Endothelial cell of umbilical vein (primary cell): ENCODE results near the gene RTP3. TPM values are rescaled to one million over a fixed set of nuclear protein-coding genes. Genes with fewer than 3 reads are reported as not detected.

Experiments used
- BruUV-seq: library from RNA; stranded (reverse); fragments of 400-500 nt; replicated peaks from 2 replicates; lab custom pipeline; 2021; lab: Mats Ljungman, UMichigan
- CTCF ChIA-PET: fragments of 300-600, 350-600 bp; sonication (Branson Sonifier 250); formaldehyde crosslinking; loops from one replicate; lab custom pipeline; 2021; ENCODE audit warnings: antibody characterized with exemption, inconsistent platforms; lab: Charles Lee
- POLR2A ChIA-PET: fragments of 300-600, 350-600 bp; sonication (Branson Sonifier 250); formaldehyde crosslinking; loops from one replicate; lab custom pipeline; 2021; ENCODE audit warnings: antibody characterized with exemption, inconsistent platforms; lab: Charles Lee
- DNase-seq: peaks from one replicate; pipeline ENCODE4 v3.0.0-alpha.2; 2011; ENCODE audit warnings: low read depth, low spot score
- FAIRE-seq: peaks from 2 replicates; lab custom pipeline; 2011; peaks lifted over from hg19 to GRCh38; lab: Jason Lieb, UNC
- H2AFZ ChIP-seq: 2 replicates; pipeline ENCODE4 v1.6.0; 2012; ENCODE audit warnings: low read depth, low read length, control low read depth, inconsistent platforms
- H3K27ac ChIP-seq: 2 replicates; pipeline ENCODE4 v1.5.1; 2011; ENCODE audit warnings: low read depth, mild to moderate bottlenecking, control low read depth, low read length, moderate library complexity; ENCODE audit not compliant: insufficient read depth
- H3K27me3 ChIP-seq, 2 experiments: 2 replicates each; pipeline versions ENCODE4 v1.6.0 to v1.6.1; 2011; ENCODE audit warnings: low read length in 2 of 2, mixed read lengths in 1 of 2; ENCODE audit not compliant: control insufficient read depth in 2 of 2, insufficient read depth in 2 of 2
- H3K36me3 ChIP-seq, 2 experiments: 2 replicates in 1 of 2; 3 replicates in 1 of 2; pipeline ENCODE4 v1.5.1; 2011; ENCODE audit warnings: low read length in 2 of 2, mild to moderate bottlenecking in 1 of 2, moderate library complexity in 1 of 2; ENCODE audit not compliant: control insufficient read depth in 2 of 2, insufficient read depth in 2 of 2; ENCODE audit errors: extremely low read depth in 1 of 2
- H3K4me1 ChIP-seq: 3 replicates; pipeline ENCODE4 v1.5.1; 2011; ENCODE audit warnings: mild to moderate bottlenecking, low read length; ENCODE audit not compliant: control insufficient read depth, insufficient read depth; ENCODE audit errors: extremely low read depth
- H3K4me2 ChIP-seq: 2 replicates; pipeline ENCODE4 v1.6.1; 2011; ENCODE audit warnings: low read length, control low read depth, mixed read lengths; ENCODE audit not compliant: insufficient read depth
- H3K4me3 ChIP-seq, 3 experiments: fragments of 200-600 bp in 1 of 3; sonication (generic), shearing (Covaris generic) in 1 of 3; replicated peaks in 1 of 3; 2 replicates each; pipeline ENCODE4 v1.5.1; 2011 to 2016; ENCODE audit warnings: control low read depth in 3 of 3, low read length in 3 of 3, mild to moderate bottlenecking in 2 of 3, inconsistent platforms in 1 of 3, low read depth in 1 of 3, moderate library complexity in 1 of 3; ENCODE audit not compliant: insufficient read depth in 1 of 3
- H3K79me2 ChIP-seq: 2 replicates; pipeline ENCODE4 v1.6.0; 2012; ENCODE audit warnings: low read length, inconsistent platforms; ENCODE audit not compliant: control insufficient read depth, insufficient read depth
- H3K9ac ChIP-seq: replicated peaks from 2 replicates; pipeline ENCODE3; 2011; ENCODE audit warnings: low read length, control low read depth; ENCODE audit not compliant: insufficient read depth; ENCODE audit errors: extremely low read depth
- H3K9me1 ChIP-seq: replicated peaks from 3 replicates; pipeline ENCODE4 v1.6.0; 2011; ENCODE audit warnings: mild to moderate bottlenecking, low read length; ENCODE audit not compliant: control insufficient read depth, insufficient read depth; ENCODE audit errors: extremely low read depth
- H3K9me3 ChIP-seq: replicated peaks from 2 replicates; pipeline ENCODE4 v1.5.1; 2012; ENCODE audit warnings: low read length, inconsistent platforms; ENCODE audit not compliant: control insufficient read depth, insufficient read depth
- H4K20me1 ChIP-seq: replicated peaks from 2 replicates; pipeline ENCODE3; 2011; ENCODE audit warnings: mild to moderate bottlenecking, low read length; ENCODE audit not compliant: control insufficient read depth, insufficient read depth; ENCODE audit errors: extremely low read depth
- EZH2 ChIP-seq: IDR thresholded peaks from 2 replicates; pipeline ENCODE4 v1.6.1; 2012; ENCODE audit warnings: borderline replicate concordance, low read depth, mild to moderate bottlenecking, moderate library complexity, low read length, inconsistent platforms; ENCODE audit not compliant: severe bottlenecking
- FOS ChIP-seq: IDR thresholded peaks from 2 replicates; pipeline ENCODE4 v1.6.1; 2011; ENCODE audit warnings: mild to moderate bottlenecking, low read length, moderate library complexity, borderline replicate concordance; ENCODE audit not compliant: insufficient read depth
- GATA2 ChIP-seq: IDR thresholded peaks from 2 replicates; pipeline ENCODE4 v1.7.0; 2011; ENCODE audit warnings: low read depth, mild to moderate bottlenecking, moderate library complexity, mixed read lengths, low read length; ENCODE audit not compliant: insufficient read length, insufficient read depth
- JUN ChIP-seq: IDR thresholded peaks from 2 replicates; pipeline ENCODE4 v1.6.1; 2011; ENCODE audit warnings: borderline replicate concordance, low read depth; ENCODE audit not compliant: insufficient read length, insufficient read depth
- MAX ChIP-seq: IDR thresholded peaks from 2 replicates; pipeline ENCODE4 v1.6.1; 2011; ENCODE audit not compliant: insufficient read depth, insufficient read length
- MYC ChIP-seq: IDR thresholded peaks from one replicate; pipeline ENCODE4 v1.6.1; 2011; ENCODE audit warnings: mild to moderate bottlenecking, low read depth, low read length
- POLR2A ChIP-seq: IDR thresholded peaks from 2 replicates; pipeline ENCODE4 v1.6.1; 2012; ENCODE audit warnings: low read depth, mild to moderate bottlenecking, control low read depth, low read length
- POLR2AphosphoS5 ChIP-seq: IDR thresholded peaks from 2 replicates; pipeline ENCODE4 v1.6.1; 2012; ENCODE audit warnings: low read depth, mild to moderate bottlenecking, control low read depth, low read length, moderate library complexity; ENCODE audit not compliant: insufficient read depth
- dilution Hi-C: fragments of 300-500 bp; cut with MboI; formaldehyde crosslinking; loops from one replicate; pipeline ENCODE4 v1.15.0; 2019; ENCODE audit warnings: low sequenced_read_pairs; ENCODE audit not compliant: extremely low pct_ligation_motif_present
- intact Hi-C: fragments of 100-400 bp; cut with micrococcal nuclease; formaldehyde crosslinking; loops from one replicate; pipeline ENCODE4 v1.10.0; 2022
- polyA plus RNA-seq, 4 experiments: library from polyadenylated mRNA; depleted of rRNA in 3 of 4; stranded (reverse) in 3 of 4; unstranded in 1 of 4; fragments of >200 nt; gene quantifications; 2 replicates each; pipeline versions ENCODE4 v1.2.1 to v1.2.3, GENCODE V29; 2011 to 2012; ENCODE audit warnings: missing spikeins in 1 of 4
- total RNA-seq: library from RNA; stranded (reverse); gene quantifications from 2 replicates; pipeline ENCODE4 v1.2.3, GENCODE V29; 2021
- TF ChIP-seq, protein P1 (sequence below), 2 donors: IDR thresholded peaks; 1 replicate in 1 of 2; 2 replicates in 1 of 2; pipeline ENCODE4 v1.5.1; 2011; ENCODE audit warnings: low read length in 2 of 2, mild to moderate bottlenecking in 2 of 2, moderate library complexity in 2 of 2, control low read depth in 1 of 2, inconsistent platforms in 1 of 2, low read depth in 1 of 2; ENCODE audit not compliant: insufficient read depth in 1 of 2; ENCODE audit errors: extremely low read depth in 1 of 2

The RTP3 gene
- total and polyA plus RNA-seq, 2 donors (not counting 3 experiments of a cell fraction or from before 2014, with no cell fraction given), result 0.06 TPM; not detected in 1

- Histone ChIP-seq H3K4me3 (no peak overlapping the region), H3K9me1 (no peaks in the 10 kb centered on the region), H3K9ac (no peak overlapping the region), H3K36me3 (no peaks in the 10 kb centered on the region), H3K27ac (no peak overlapping the region), H4K20me1 (no peaks in the 10 kb centered on the region), H3K79me2 (no peaks in the 10 kb centered on the region), H3K9me3 (no peaks in the 10 kb centered on the region), H3K4me2 (no peak overlapping the region), H2AFZ (no peak overlapping the region), H3K4me1 (peaks cover 11% of the 10 kb centered on the region), H3K27me3 (peaks cover 0 to 7% of the 10 kb centered on the region in 2 experiments)
- no TSS peak for BruUV-seq
- POLR2A ChIA-PET, result no interaction called here
- intact Hi-C loops (no loop called here), dilution Hi-C loops (no loop called here)
- no peak for TF ChIP-seq MAX
- DNase-seq, result no peak
- FAIRE-seq, result no peak
- CTCF ChIA-PET, result no interaction called here
Observed at GRCh38 chr3:46535746-46536145, 38.0 kb downstream of the RTP3 start.

DNA sequence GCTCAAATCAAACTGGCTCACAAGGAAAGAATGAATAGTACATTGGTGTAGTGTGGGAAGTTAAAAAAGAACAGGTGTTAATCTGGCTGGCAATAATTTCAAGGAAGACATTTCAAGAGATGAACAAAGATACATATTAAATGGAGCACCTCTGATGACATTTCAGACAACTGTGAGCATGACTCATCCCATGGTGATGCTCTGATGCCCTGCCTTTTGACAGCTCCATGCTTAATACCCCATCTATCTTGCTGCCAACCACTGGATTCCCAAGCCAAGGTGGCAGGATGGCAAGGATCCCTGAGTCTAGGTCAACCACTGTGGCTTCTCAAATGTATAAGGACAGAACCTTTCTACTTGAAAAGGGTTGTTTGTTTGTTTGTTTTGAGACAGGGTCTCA is 39.0 kb downstream of the RTP3 start:
- no peaks in the 10 kb centered on the region for H3K79me2 ChIP-seq

More for the DNA sequence above, 39.0 kb downstream of the RTP3 start:
- no peak overlapping the region for H2AFZ ChIP-seq
- CTCF ChIA-PET, result no interaction called here
- no peaks in the 10 kb centered on the region for H3K9me1 ChIP-seq
- intact Hi-C loops, result no loop called here
- DNase-seq, result no peak
- POLR2A ChIA-PET, result no interaction called here
- no peak overlapping the region for H3K4me3 ChIP-seq
- H3K36me3 ChIP-seq, result no peaks in the 10 kb centered on the region
- no peak for FAIRE-seq
- no peak overlapping the region for H3K4me2 ChIP-seq
- no peak for TF ChIP-seq FOS
- no peak for TF ChIP-seq JUN
- no peak for TF ChIP-seq MYC
- TF ChIP-seq EZH2, result no peak
- TF ChIP-seq, protein P1, sequence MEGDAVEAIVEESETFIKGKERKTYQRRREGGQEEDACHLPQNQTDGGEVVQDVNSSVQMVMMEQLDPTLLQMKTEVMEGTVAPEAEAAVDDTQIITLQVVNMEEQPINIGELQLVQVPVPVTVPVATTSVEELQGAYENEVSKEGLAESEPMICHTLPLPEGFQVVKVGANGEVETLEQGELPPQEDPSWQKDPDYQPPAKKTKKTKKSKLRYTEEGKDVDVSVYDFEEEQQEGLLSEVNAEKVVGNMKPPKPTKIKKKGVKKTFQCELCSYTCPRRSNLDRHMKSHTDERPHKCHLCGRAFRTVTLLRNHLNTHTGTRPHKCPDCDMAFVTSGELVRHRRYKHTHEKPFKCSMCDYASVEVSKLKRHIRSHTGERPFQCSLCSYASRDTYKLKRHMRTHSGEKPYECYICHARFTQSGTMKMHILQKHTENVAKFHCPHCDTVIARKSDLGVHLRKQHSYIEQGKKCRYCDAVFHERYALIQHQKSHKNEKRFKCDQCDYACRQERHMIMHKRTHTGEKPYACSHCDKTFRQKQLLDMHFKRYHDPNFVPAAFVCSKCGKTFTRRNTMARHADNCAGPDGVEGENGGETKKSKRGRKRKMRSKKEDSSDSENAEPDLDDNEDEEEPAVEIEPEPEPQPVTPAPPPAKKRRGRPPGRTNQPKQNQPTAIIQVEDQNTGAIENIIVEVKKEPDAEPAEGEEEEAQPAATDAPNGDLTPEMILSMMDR (IDR thresholded peaks at IDR 0.05; ENCODE audit: extremely low read depth in 1 of 2, insufficient read depth in 1 of 2, low read depth in 1 of 2, low read length in 2 of 2), result no peak
- TF ChIP-seq GATA2, result no peak
- no peak for TF ChIP-seq MAX
- TF ChIP-seq POLR2AphosphoS5, result no peak
- no peak for TF ChIP-seq POLR2A
- no peak overlapping the region for H3K9ac ChIP-seq
- peaks cover 0 to 4% of the 10 kb centered on the region in 2 experiments for H3K27me3 ChIP-seq
- H3K9me3 ChIP-seq, result no peaks in the 10 kb centered on the region
- H3K27ac ChIP-seq, result no peak overlapping the region
- H4K20me1 ChIP-seq, result no peaks in the 10 kb centered on the region
- no TSS peak for BruUV-seq
- H3K4me1 ChIP-seq, result peaks cover 11% of the 10 kb centered on the region
- dilution Hi-C loops, result no loop called here
